Stomach (tissue), 9 donors: ENCODE results near the gene NAB2. TPM values are rescaled to one million over a fixed set of nuclear protein-coding genes. Genes with fewer than 3 reads are reported as not detected.

Experiments used
- DNase-seq, 2 donors: peaks; one replicate each; pipeline versions ENCODE4 v3.0.0 to v3.0.0-alpha.2; 2013 to 2019
- H3K27ac ChIP-seq, 5 donors: fragments of 200-600 bp in 4 of 5; sonication (generic) in 4 of 5; one replicate each; pipeline ENCODE4 v1.5.1; 2013 to 2019; ENCODE audit warnings: mild to moderate bottlenecking in 1 of 5, moderate library complexity in 1 of 5
- H3K27me3 ChIP-seq, 3 donors: fragments of 200-600 bp; sonication (generic); one replicate each; pipeline ENCODE4 v1.5.1; 2017 to 2019; ENCODE audit warnings: mixed run types in 1 of 3
- H3K36me3 ChIP-seq, 4 donors: fragments of 200-600 bp; sonication (generic); 1 replicate in 3 of 4; 2 replicates in 1 of 4; pipeline ENCODE4 v1.5.1; 2016 to 2019
- H3K4me1 ChIP-seq, 4 donors: fragments of 200-600 bp; sonication (generic); one replicate each; pipeline ENCODE4 v1.5.1; 2016 to 2019
- H3K4me3 ChIP-seq, 4 donors: fragments of 200-600 bp; sonication (generic) in 3 of 4; one replicate each; pipeline ENCODE4 v1.5.1; 2016 to 2019; ENCODE audit warnings: mild to moderate bottlenecking in 1 of 4
- H3K9me3 ChIP-seq, 4 donors: fragments of 200-600 bp; sonication (generic); one replicate each; pipeline ENCODE4 v1.5.1; 2016 to 2019
- EP300 ChIP-seq: sonication (generic); formaldehyde crosslinking; IDR thresholded peaks from one replicate; pipeline ENCODE4 v1.6.1; 2017; ENCODE audit warnings: antibody characterized with exemption
- POLR2A ChIP-seq, 4 donors: fragments of 450-650 bp; IDR thresholded peaks; one replicate each; pipeline ENCODE4 v1.6.1; 2016; ENCODE audit warnings: antibody characterized with exemption in 4 of 4, control low read depth in 2 of 4, mild to moderate bottlenecking in 1 of 4, moderate library complexity in 1 of 4
- POLR2AphosphoS5 ChIP-seq, 3 donors: sonication (generic); formaldehyde crosslinking; IDR thresholded peaks; one replicate each; pipeline ENCODE4 v1.6.1; 2016; ENCODE audit warnings: antibody characterized with exemption in 3 of 3
- WGBS, 5 donors: extraction: QIAGEN DNeasy Blood & Tissue Kit in 3 of 5; methylation state at CpG; one replicate each; pipeline versions ENCODE4 v1.1.5 to v1.1.7; 2013 to 2018; 5-methylcytosine and 5-hydroxymethylcytosine counted together
- intact Hi-C: fragments of 100-400 bp; cut with DNase I; formaldehyde crosslinking; loops from one replicate; pipeline ENCODE4 v1.15.1; 2023; ENCODE audit warnings: low total_unique reads
- polyA plus RNA-seq, 3 donors: library from polyadenylated mRNA; stranded (reverse); fragments of 200-250 nt; gene quantifications; one replicate each; pipeline ENCODE4 v1.2.3, GENCODE V29; 2013
- total RNA-seq, 5 donors: library from RNA; depleted of rRNA; stranded (reverse); fragments of >200 nt; gene quantifications; one replicate each; pipeline versions ENCODE4 v1.1.0 to v1.2.3, GENCODE V29; 2014 to 2016
- TF ChIP-seq, protein P1 (sequence below), 7 experiments: fragments of 450-650 bp in 4 of 7; fragments of 200-600 bp in 3 of 7; sonication (generic) in 3 of 7; IDR thresholded peaks; one replicate each; pipeline ENCODE4 v1.5.1; 2016 to 2019; ENCODE audit warnings: antibody characterized with exemption in 7 of 7, control low read depth in 2 of 7, mild to moderate bottlenecking in 1 of 7
- donor health status: healthy with polysubstance abuse.
- donor health status: Bipolar disorder and iron deficiency.
- donor health status: healthy.

The NAB2 gene
- total and polyA plus RNA-seq, 8 donors = 1.7 to 16.6 (median 12.1) TPM; not detected in 1

DNA sequence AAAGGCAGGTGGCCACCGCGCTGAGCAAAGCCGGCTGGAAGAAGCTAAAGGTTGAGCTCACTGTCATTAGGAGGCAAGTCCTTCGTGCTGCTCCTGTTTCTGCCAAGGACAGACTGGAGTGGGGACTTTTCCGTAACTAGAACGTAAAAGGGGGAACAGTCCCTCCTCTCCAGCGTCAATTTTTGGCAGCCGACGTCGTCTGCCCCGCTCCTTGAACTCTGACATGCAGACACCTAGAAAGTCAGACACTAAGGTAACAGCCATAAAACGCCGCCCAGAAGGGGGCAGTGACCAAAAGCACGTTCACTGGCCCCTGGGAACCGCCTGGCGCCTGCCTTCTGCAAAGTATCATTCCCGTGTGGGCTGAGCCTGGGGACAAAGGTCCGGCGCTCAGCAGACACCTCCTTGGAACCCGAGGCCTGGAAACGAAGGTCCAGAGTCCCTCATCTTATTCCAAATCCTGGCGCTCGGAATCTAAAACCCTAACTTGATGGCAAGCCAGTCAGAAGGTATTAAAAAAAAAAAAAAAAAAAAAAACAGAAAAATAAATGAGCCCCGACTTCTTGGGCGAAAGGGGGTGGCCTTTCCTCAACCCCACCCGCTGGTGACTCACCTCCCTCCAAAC, 38.3 kb downstream of the NAB2 start:
- TF ChIP-seq, protein P1, sequence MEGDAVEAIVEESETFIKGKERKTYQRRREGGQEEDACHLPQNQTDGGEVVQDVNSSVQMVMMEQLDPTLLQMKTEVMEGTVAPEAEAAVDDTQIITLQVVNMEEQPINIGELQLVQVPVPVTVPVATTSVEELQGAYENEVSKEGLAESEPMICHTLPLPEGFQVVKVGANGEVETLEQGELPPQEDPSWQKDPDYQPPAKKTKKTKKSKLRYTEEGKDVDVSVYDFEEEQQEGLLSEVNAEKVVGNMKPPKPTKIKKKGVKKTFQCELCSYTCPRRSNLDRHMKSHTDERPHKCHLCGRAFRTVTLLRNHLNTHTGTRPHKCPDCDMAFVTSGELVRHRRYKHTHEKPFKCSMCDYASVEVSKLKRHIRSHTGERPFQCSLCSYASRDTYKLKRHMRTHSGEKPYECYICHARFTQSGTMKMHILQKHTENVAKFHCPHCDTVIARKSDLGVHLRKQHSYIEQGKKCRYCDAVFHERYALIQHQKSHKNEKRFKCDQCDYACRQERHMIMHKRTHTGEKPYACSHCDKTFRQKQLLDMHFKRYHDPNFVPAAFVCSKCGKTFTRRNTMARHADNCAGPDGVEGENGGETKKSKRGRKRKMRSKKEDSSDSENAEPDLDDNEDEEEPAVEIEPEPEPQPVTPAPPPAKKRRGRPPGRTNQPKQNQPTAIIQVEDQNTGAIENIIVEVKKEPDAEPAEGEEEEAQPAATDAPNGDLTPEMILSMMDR (IDR thresholded peaks at IDR 0.05) = peak in 2 of 7 experiments; percentile 34 to 35
- TF ChIP-seq POLR2A (IDR thresholded peaks at IDR 0.05) (no peak), POLR2AphosphoS5 (IDR thresholded peaks at IDR 0.05) (peak in 2 of 3 donors; percentile 26 to 55)
- Histone ChIP-seq H3K4me3 (peak overlapping the region; percentile 66 to 80 (median 69)), H3K9me3 (no peaks in the 10 kb centered on the region), H3K4me1 (peaks cover 21 to 46% (median 35%) of the 10 kb centered on the region in 4 donors), H3K27ac (peak overlapping the region; percentile 94 to 98 (median 96)), H3K36me3 (no peaks in the 10 kb centered on the region), H3K27me3 (peaks cover 0 to 13% (median 0%) of the 10 kb centered on the region in 3 donors)
- 3 to 6% (median 4%) methylated on average over 22 to 26 of the region's 26 CpGs for WGBS, 5 donors
- peak; percentile 84 to 90 for DNase-seq
- intact Hi-C loops = no loop called here

DNA sequence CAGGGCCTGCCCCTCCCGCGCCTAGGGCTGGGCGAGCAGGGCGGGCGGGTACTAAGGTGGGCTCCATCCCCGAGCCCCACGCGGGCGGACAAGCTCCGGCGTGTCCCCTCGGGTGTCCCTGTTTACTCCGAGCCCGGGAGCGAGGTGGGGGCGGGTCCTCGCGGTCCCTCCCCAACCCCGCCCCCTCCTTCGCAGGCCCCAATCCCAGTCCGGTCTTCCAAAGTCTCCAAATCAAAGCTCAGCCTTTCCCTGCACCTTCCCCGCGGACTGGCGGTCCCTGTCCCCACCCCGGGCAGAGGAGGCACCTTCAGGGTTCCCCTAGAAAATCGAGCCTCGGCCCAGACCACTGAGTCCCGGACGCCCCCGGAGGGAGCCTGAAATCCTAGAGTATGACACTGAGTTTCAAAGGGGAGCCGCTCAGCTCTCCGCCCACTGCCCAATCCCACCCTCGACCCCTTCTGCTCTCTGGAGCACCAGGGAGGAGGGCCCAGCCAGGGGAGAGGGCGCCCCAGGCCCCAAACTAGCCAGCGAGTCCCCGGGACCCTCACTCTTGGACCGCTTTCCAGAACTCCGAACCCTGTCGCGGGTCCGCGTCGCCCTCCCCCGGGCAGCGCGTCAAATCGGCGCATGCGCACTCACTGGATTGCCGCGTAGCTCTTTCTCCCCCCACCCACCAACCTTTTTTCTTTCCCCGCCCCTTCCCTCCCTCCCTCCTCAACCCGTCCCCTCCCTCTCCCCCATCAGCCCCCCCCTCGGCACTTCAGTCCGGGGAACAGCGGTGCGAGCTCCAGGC, 39.0 kb downstream of the NAB2 start, which contains the start of gene LRP1:
Gene LRP1 (plus strand): TSS at position 758 of the 793 bp plus-strand sequence. CDS start 482 bp downstream, outside the sequence.
- no peaks in the 10 kb centered on the region for H3K36me3 ChIP-seq
- H3K4me3 ChIP-seq = peak within 1 kb of the TSS; percentile 66 to 80 (median 69)
- H3K27ac ChIP-seq = peak within 1 kb of the TSS; percentile 94 to 98 (median 96)
- H3K9me3 ChIP-seq = no peaks in the 10 kb centered on the region
- TF ChIP-seq POLR2AphosphoS5 (IDR thresholded peaks at IDR 0.05) (peak; percentile 58 to 68 (median 67)), EP300 (no peak), POLR2A (IDR thresholded peaks at IDR 0.05) (no peak)
- TF ChIP-seq, protein P1 (IDR thresholded peaks at IDR 0.05) = no peak
- H3K27me3 ChIP-seq = peaks cover 0 to 13% (median 0%) of the 10 kb centered on the region in 3 donors
- peak; percentile 83 to 95 for DNase-seq
- 0 to 1% (median 1%) methylated on average over 48 to 57 of the region's 57 CpGs for WGBS, 5 donors
- intact Hi-C loops = no loop called here
- H3K4me1 ChIP-seq = peaks cover 21 to 53% (median 42%) of the 10 kb centered on the region in 4 donors

DNA sequence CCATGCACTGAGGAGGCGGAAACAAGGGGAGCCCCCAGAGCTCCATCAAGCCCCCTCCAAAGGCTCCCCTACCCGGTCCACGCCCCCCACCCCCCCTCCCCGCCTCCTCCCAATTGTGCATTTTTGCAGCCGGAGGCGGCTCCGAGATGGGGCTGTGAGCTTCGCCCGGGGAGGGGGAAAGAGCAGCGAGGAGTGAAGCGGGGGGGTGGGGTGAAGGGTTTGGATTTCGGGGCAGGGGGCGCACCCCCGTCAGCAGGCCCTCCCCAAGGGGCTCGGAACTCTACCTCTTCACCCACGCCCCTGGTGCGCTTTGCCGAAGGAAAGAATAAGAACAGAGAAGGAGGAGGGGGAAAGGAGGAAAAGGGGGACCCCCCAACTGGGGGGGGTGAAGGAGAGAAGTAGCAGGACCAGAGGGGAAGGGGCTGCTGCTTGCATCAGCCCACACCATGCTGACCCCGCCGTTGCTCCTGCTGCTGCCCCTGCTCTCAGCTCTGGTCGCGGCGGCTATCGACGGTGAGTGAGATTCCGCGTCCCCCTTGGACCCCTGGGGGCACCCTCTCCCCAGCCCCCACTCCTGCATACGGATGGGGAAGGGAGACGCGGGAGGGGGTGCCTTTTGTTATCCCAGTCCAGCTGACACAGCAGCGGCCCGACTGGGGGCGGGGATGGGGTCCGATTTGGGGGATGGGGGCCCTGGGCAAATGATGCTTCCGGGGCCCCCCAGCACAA, 39.8 kb downstream of the NAB2 start:
- peaks cover 0 to 13% (median 0%) of the 10 kb centered on the region in 3 donors for H3K27me3 ChIP-seq
- intact Hi-C loops = no loop called here
- no peak for DNase-seq
- H3K27ac ChIP-seq = peak overlapping the region; percentile 94 to 98 (median 96)
- TF ChIP-seq, protein P1 (IDR thresholded peaks at IDR 0.05) = no peak
- no peak for TF ChIP-seq POLR2AphosphoS5 (IDR thresholded peaks at IDR 0.05)
- TF ChIP-seq POLR2A (IDR thresholded peaks at IDR 0.05) = no peak
- no peak for TF ChIP-seq EP300
- H3K4me3 ChIP-seq = peak overlapping the region; percentile 66 to 80 (median 69)
- no peaks in the 10 kb centered on the region for H3K9me3 ChIP-seq
- H3K36me3 ChIP-seq = no peaks in the 10 kb centered on the region
- 1 to 6% (median 4%) methylated on average over 28 to 35 of the region's 35 CpGs for WGBS, 5 donors
- H3K4me1 ChIP-seq = peaks cover 21 to 61% (median 50%) of the 10 kb centered on the region in 4 donors

GRCh38 chr12:57129321-57129842, 40.5 kb downstream of the NAB2 start:
- 9 to 26% (median 16%) methylated on average over 10 to 12 of the region's 12 CpGs for WGBS, 5 donors
- peak overlapping the region; percentile 21 to 98 (median 96) for H3K27ac ChIP-seq
- peaks cover 0 to 13% (median 0%) of the 10 kb centered on the region in 3 donors for H3K27me3 ChIP-seq
- H3K4me1 ChIP-seq = peaks cover 25 to 68% (median 55%) of the 10 kb centered on the region in 4 donors
- H3K4me3 ChIP-seq = peak overlapping the region; percentile 66 to 80 (median 69)
- intact Hi-C loops = no loop called here
- TF ChIP-seq, protein P1 (IDR thresholded peaks at IDR 0.05) = no peak
- no peak for TF ChIP-seq POLR2A (IDR thresholded peaks at IDR 0.05)
- no peak for TF ChIP-seq POLR2AphosphoS5 (IDR thresholded peaks at IDR 0.05)
- no peak for TF ChIP-seq EP300
- no peaks in the 10 kb centered on the region for H3K36me3 ChIP-seq
- H3K9me3 ChIP-seq = no peaks in the 10 kb centered on the region
- peak in 1 of 2 donors; percentile 61 for DNase-seq
